Astrocyte of the hippocampus (primary cell): ENCODE results near the gene OPTC.
A peak's percentile ranks its signal among the peaks of the same experiment; 100 is the strongest.
"Not testable (repeated sequence)": the region's sequence is repeated elsewhere in the genome, so short reads cannot be mapped to it uniquely, and the experiment has no call there.

Source experiments
- DNase-seq: peaks from one replicate; pipeline ENCODE4 v3.0.0; 2011; ENCODE audit warnings: low read depth, low spot score

Gene OPTC

GRCh38 chr1:203516906-203517305 is 23.0 kb downstream of the OPTC start:
- no peak for DNase-seq

- DNase-seq: no peak
These were observed 23.6 kb downstream of the OPTC start for GRCh38 chr1:203517426-203518110.

GRCh38 chr1:203518139-203518538 is 24.2 kb downstream of the OPTC start:
- not testable (repeated sequence) for DNase-seq

- no peak for DNase-seq
These were observed 24.6 kb downstream of the OPTC start for GRCh38 chr1:203518541-203518940.

- peak; percentile 57 for DNase-seq
These were observed 25.3 kb downstream of the OPTC start for GRCh38 chr1:203519053-203519840.

GRCh38 chr1:203519896-203520295 is 25.9 kb downstream of the OPTC start:
- DNase-seq: no peak

- no peak for DNase-seq
These were observed 26.4 kb downstream of the OPTC start for GRCh38 chr1:203520315-203520714.

- no peak for DNase-seq
These were observed 27.3 kb downstream of the OPTC start for GRCh38 chr1:203521074-203521794.

GRCh38 chr1:203521812-203522211 is 27.9 kb downstream of the OPTC start:
- no peak for DNase-seq

- peak; percentile 57 for DNase-seq
These were observed 28.3 kb downstream of the OPTC start for GRCh38 chr1:203522237-203522636.

GRCh38 chr1:203523667-203524066 is 29.7 kb downstream of the OPTC start:
- no peak for DNase-seq

GRCh38 chr1:203524152-203524551 is 30.2 kb downstream of the OPTC start:
- DNase-seq: no peak

GRCh38 chr1:203524824-203525223 is 30.9 kb downstream of the OPTC start:
- no peak for DNase-seq

GRCh38 chr1:203525685-203526084 is 31.7 kb downstream of the OPTC start:
- no peak for DNase-seq

GRCh38 chr1:203526130-203526529 is 32.2 kb downstream of the OPTC start:
- no peak for DNase-seq

- DNase-seq: no peak
These were observed 32.6 kb downstream of the OPTC start for GRCh38 chr1:203526572-203526971.

GRCh38 chr1:203527013-203527412 is 33.1 kb downstream of the OPTC start:
- DNase-seq: no peak

- DNase-seq: no peak
These were observed 34.1 kb downstream of the OPTC start for GRCh38 chr1:203528063-203528462.

- DNase-seq: no peak
These were observed 35.3 kb downstream of the OPTC start for GRCh38 chr1:203528976-203529835.

- no peak for DNase-seq
These were observed 37.1 kb downstream of the OPTC start for GRCh38 chr1:203531063-203531462.

- DNase-seq: no peak
These were observed 40.1 kb downstream of the OPTC start for GRCh38 chr1:203534012-203534411.

- peak; percentile 86 for DNase-seq
These were observed 40.6 kb downstream of the OPTC start for GRCh38 chr1:203534526-203534925.
